Right lobe of liver (tissue), 6 donors: ENCODE results near the gene GLYATL1B. TPM values are rescaled to one million over a fixed set of nuclear protein-coding genes. Genes with fewer than 3 reads are reported as not detected.
"Not testable (repeated sequence)": the region's sequence is repeated elsewhere in the genome, so short reads cannot be mapped to it uniquely, and the experiment has no call there.

Experiments
- ATAC-seq, 4 donors: fragments of 200-7000 bp; cut with Tn5 transposase; one replicate each; pipeline ENCODE4 v1.9.1; 2020; ENCODE audit warnings: mild to moderate bottlenecking in 4 of 4, moderate library complexity in 4 of 4
- DNase-seq, 3 donors: peaks; one replicate each; pipeline ENCODE4 v3.0.0-alpha.2; 2020
- H3K27ac ChIP-seq, 3 donors: fragments of 200-600 bp; one replicate each; pipeline ENCODE4 v1.8.0; 2022
- H3K27me3 ChIP-seq, 2 donors: fragments of 200-600 bp; one replicate each; pipeline ENCODE4 v1.8.0; 2022
- H3K36me3 ChIP-seq, 4 donors: fragments of 200-600 bp; sonication (generic) in 1 of 4; one replicate each; pipeline versions ENCODE4 v1.5.1 to v1.8.0; 2017 to 2022; ENCODE audit warnings: control low read depth in 1 of 4
- H3K4me1 ChIP-seq, 4 donors: fragments of 200-600 bp; sonication (generic) in 1 of 4; one replicate each; pipeline versions ENCODE4 v1.5.1 to v1.8.0; 2017 to 2022; ENCODE audit warnings: control low read depth in 1 of 4
- H3K4me3 ChIP-seq, 3 donors: fragments of 200-600 bp; one replicate each; pipeline ENCODE4 v1.8.0; 2022
- H3K9me3 ChIP-seq, 4 donors: fragments of 200-600 bp; sonication (generic) in 1 of 4; one replicate each; pipeline versions ENCODE4 v1.5.1 to v1.8.0; 2017 to 2022; ENCODE audit warnings: control low read depth in 1 of 4
- POLR2A ChIP-seq: fragments of 450-650 bp; IDR thresholded peaks from one replicate; pipeline ENCODE4 v1.6.1; 2017; ENCODE audit warnings: antibody characterized with exemption, mild to moderate bottlenecking
- WGBS: methylation state at CpG from one replicate; pipeline ENCODE4 v1.1.6; 2018; ENCODE audit warnings: low coverage, low lambda C conversion rate; ENCODE audit not compliant: insufficient coverage; ENCODE audit errors: missing lambda C conversion rate; 5-methylcytosine and 5-hydroxymethylcytosine counted together
- intact Hi-C, 2 donors: fragments of 100-400 bp; cut with DNase I; formaldehyde crosslinking; loops; one replicate each; pipeline versions ENCODE4 v1.11.2 to v1.14.1; 2022
- total RNA-seq, 6 experiments: library from RNA; depleted of rRNA in 2 of 6; stranded (reverse); fragments of >200 nt in 2 of 6; fragmentation: NEBNext Ultra II Directional in 3 of 6; extraction: Animal tissue kit (Norgen Biotek cat#: 25700) in 3 of 6; gene quantifications; one replicate each; pipeline versions ENCODE4 v1.1.0 to v1.2.4, GENCODE V29; 2016 to 2023
- TF ChIP-seq, protein P1 (sequence below), 4 donors: fragments of 200-600 bp in 3 of 4; fragments of 450-650 bp in 1 of 4; IDR thresholded peaks; one replicate each; pipeline versions ENCODE4 v1.5.1 to v1.8.0; 2016 to 2022; ENCODE audit warnings: antibody characterized with exemption in 4 of 4, mild to moderate bottlenecking in 2 of 4
- donor health status: DM: no; HTN: yes; CAD: no.
- donor health status: DM: no; HTN: no; CAD: no.
- donor health status: DM: no; HTN: no; CAD: no.
- donor health status: DM: no; HTN: yes; CAD: no.
- donor health status: DM: no; HTN: yes; CAD: no.

The GLYATL1B gene
- total RNA-seq, 6 experiments from 2014 or later: 2.6 TPM; not detected in 5

DNA sequence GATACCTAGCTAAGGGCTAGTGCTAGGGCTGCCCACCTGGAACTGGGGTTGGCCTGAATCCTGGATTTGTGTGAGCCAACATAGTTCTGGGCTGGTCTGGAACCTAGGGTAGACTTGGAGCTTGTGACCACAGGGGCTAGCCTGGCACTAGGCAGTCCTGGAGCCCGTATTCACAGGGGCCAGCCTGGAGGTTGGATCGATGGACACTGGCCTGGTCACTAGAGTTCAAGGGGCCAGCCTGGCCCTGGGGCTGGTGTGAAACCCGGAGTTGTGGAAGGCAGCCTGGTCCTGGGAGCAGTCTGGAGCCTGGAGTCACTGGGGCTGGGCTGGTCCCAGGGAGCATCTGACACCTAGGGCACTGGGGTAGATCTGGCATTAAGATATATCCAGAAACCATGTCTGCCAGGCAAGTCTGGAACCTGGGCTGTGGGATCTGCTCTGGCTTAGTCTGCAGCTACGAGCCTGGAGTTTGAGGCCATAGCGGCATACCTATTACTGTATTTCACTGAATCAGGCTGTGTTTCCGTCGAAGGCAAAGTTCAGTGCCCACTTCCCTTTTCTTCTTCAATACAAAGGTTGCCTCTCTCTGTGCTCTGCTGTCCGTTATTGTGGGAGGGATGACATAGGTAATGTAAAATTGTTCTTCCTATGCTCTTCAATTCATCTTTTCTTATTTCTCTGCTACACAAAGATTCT lies 9.1 kb upstream of the GLYATL1B start:
- H3K4me1 ChIP-seq: no peaks in the 10 kb centered on the region
- no peak overlapping the region for H3K27ac ChIP-seq
- TF ChIP-seq, protein P1, sequence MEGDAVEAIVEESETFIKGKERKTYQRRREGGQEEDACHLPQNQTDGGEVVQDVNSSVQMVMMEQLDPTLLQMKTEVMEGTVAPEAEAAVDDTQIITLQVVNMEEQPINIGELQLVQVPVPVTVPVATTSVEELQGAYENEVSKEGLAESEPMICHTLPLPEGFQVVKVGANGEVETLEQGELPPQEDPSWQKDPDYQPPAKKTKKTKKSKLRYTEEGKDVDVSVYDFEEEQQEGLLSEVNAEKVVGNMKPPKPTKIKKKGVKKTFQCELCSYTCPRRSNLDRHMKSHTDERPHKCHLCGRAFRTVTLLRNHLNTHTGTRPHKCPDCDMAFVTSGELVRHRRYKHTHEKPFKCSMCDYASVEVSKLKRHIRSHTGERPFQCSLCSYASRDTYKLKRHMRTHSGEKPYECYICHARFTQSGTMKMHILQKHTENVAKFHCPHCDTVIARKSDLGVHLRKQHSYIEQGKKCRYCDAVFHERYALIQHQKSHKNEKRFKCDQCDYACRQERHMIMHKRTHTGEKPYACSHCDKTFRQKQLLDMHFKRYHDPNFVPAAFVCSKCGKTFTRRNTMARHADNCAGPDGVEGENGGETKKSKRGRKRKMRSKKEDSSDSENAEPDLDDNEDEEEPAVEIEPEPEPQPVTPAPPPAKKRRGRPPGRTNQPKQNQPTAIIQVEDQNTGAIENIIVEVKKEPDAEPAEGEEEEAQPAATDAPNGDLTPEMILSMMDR (IDR thresholded peaks at IDR 0.05): no peak
- TF ChIP-seq POLR2A: no peak
- no peak for DNase-seq
- H3K36me3 ChIP-seq: no peaks in the 10 kb centered on the region
- no peaks in the 10 kb centered on the region for H3K9me3 ChIP-seq
- H3K27me3 ChIP-seq: no peaks in the 10 kb centered on the region
- intact Hi-C loops: no loop called here
- WGBS: 55% methylated on average over 4 of the region's 8 CpGs
- ATAC-seq: peak in 1 of 4 donors; percentile 33
- H3K4me3 ChIP-seq: no peak overlapping the region

DNA sequence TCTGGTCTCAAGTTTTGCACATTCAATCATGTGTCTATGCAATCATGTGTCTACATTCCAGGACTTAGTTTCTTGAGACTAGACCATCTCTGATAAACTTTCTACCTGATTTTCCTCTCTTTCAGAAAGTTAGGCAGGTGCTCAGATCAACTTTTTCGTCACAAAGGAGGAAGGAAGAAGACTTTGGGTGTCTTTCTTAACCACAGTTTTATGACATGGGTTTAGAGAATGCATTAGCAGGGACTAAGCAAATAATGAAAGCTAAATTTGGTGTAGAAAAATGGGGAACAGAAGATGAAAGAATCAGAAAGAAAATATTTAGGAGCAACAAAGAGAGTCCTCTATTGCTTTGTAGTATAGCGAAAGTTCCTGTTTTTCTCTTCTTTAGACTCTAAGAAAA lies 7.7 kb upstream of the GLYATL1B start:
- H3K27ac ChIP-seq: no peak overlapping the region
- no peak overlapping the region for H3K4me3 ChIP-seq
- DNase-seq: no peak
- 59% methylated on average over 2 of the region's 2 CpGs for WGBS
- no peak for TF ChIP-seq POLR2A
- TF ChIP-seq, protein P1 (IDR thresholded peaks at IDR 0.05): no peak
- no peaks in the 10 kb centered on the region for H3K27me3 ChIP-seq
- H3K36me3 ChIP-seq: no peaks in the 10 kb centered on the region
- intact Hi-C loops: no loop called here
- H3K9me3 ChIP-seq: no peaks in the 10 kb centered on the region
- ATAC-seq: no peak
- no peaks in the 10 kb centered on the region for H3K4me1 ChIP-seq

DNA sequence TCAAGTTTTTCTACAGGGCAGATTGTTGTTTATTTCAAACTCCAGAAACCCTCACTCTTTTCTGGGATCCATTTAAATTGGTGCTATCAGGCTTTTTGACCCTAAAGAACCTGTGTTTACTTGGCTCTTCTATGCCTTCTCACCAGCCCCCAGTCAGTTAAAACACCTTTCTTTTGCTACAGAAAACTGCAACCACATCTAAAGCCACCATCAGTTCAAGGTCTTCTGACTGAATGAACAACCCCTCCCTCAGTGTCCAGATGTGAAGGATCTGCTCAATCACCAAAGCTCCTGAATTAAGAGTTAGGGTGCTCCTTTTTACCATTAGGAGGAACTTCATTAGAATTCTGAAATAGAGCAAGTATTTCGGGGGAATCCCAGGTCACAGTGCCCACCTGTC lies 7.0 kb upstream of the GLYATL1B start:
- no peaks in the 10 kb centered on the region for H3K4me1 ChIP-seq
- intact Hi-C loops: no loop called here
- WGBS: 69% methylated on average over 1 of the region's 1 CpG
- TF ChIP-seq, protein P1 (IDR thresholded peaks at IDR 0.05): no peak
- TF ChIP-seq POLR2A: no peak
- DNase-seq (no peak), ATAC-seq (no peak)
- H3K27me3 ChIP-seq: no peaks in the 10 kb centered on the region
- no peak overlapping the region for H3K27ac ChIP-seq
- no peaks in the 10 kb centered on the region for H3K9me3 ChIP-seq
- no peak overlapping the region for H3K4me3 ChIP-seq
- H3K36me3 ChIP-seq: no peaks in the 10 kb centered on the region

- H3K9me3 ChIP-seq, ATAC-seq, H3K36me3 ChIP-seq, H3K4me3 ChIP-seq, intact Hi-C loops, H3K27ac ChIP-seq, H3K4me1 ChIP-seq, H3K27me3 ChIP-seq, DNase-seq: not testable (repeated sequence)
- 100% methylated on average over 1 of the region's 2 CpGs for WGBS
Measured at GRCh38 chr11:59080421-59080820, 5.7 kb upstream of the GLYATL1B start.

- H3K36me3 ChIP-seq, intact Hi-C loops, H3K9me3 ChIP-seq, H3K4me1 ChIP-seq, H3K4me3 ChIP-seq, H3K27me3 ChIP-seq, H3K27ac ChIP-seq: not testable (repeated sequence)
- ATAC-seq (peak in 3 of 4 donors; percentile 58 to 79 (median 64)), DNase-seq (peak in 1 of 3 donors; percentile 63)
- WGBS: 75% methylated on average over 3 of the region's 4 CpGs
Measured at GRCh38 chr11:59081430-59082020, 4.6 kb upstream of the GLYATL1B start.
